Gastroesophageal sphincter (tissue), 3 donors: Measurements from ENCODE around the gene GRID2.

ENCODE experiments used
- CTCF ChIP-seq, 4 experiments: fragments of 200-600 bp in 2 of 4; fragments of 450-650 bp in 2 of 4; sonication (generic) in 1 of 4; IDR thresholded peaks; one replicate each; pipeline ENCODE4 v1.5.1; 2017 to 2019; ENCODE audit warnings: antibody characterized with exemption in 4 of 4, mild to moderate bottlenecking in 2 of 4, moderate library complexity in 2 of 4
- EP300 ChIP-seq: sonication (generic); formaldehyde crosslinking; IDR thresholded peaks from one replicate; pipeline ENCODE4 v1.6.1; 2017; ENCODE audit warnings: antibody characterized with exemption, mild to moderate bottlenecking
- POLR2A ChIP-seq, 2 donors: fragments of 450-650 bp; IDR thresholded peaks; one replicate each; pipeline ENCODE4 v1.6.1; 2017; ENCODE audit warnings: antibody characterized with exemption in 2 of 2, mild to moderate bottlenecking in 2 of 2, moderate library complexity in 1 of 2
- POLR2AphosphoS5 ChIP-seq: sonication (generic); formaldehyde crosslinking; IDR thresholded peaks from one replicate; pipeline ENCODE4 v1.6.1; 2017; ENCODE audit warnings: antibody characterized with exemption

- TF ChIP-seq POLR2A (IDR thresholded peaks at IDR 0.05) (no peak), CTCF (IDR thresholded peaks at IDR 0.05) (no peak), EP300 (no peak), POLR2AphosphoS5 (no peak)
Measured at GRCh38 chr4:92599044-92599443, 295.3 kb downstream of the GRID2 start.
